Islet of Langerhans (tissue), 1 donor: ENCODE results near the gene MYO10.

Experiments
- FAIRE-seq: peaks from one replicate; lab custom pipeline; 2011; peaks lifted over from hg19 to GRCh38; lab: Jason Lieb, UNC

MYO10 gene

DNA sequence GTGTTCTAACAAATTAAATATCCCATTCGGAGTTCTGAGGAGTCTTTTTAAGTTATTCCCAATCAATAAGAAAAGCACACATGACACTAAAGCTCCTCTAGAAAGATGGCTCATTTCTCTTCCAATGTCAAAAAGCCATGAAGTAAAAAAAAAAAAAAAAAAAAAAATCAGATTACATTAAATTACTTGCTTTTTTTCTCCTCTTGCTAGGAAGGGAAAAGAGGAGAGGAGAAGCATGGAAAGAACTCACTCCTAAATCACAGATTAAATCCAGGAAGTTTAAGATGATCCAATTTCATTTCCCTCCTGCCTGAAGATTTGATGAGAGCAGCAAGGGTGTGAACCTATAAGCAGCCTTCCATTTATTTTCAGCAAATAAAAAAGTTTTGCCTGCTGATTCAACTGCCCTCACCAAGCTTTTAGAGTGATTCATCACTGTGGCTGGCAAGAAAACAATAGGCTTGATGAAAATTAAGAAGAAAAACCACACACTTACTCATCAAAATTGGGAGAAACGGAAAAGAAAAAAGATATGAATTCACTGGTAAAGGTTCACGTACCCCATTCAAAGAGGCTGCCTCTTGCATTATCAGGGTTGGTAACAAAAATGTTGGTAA lies 19.7 kb downstream of the MYO10 start:
- no peak for FAIRE-seq

DNA sequence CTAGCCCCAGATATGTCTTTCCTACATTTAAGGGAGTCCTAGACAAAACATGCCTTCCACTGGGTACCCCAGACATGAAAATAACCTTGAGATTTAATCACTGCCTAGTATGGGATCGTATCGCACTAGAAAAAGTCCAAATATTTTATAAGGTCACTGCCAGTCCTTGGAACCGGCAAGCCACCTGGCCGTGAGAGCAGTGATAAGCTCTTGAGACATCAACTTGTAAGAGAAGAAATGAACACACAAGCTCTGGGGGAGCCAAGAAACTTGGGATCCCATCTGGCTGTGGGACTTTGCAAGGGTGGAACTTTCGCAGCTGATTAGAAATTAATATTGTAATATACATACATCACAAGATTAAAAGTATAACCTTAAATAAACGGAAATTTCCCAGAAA lies 21.5 kb downstream of the MYO10 start:
- FAIRE-seq, result no peak

DNA sequence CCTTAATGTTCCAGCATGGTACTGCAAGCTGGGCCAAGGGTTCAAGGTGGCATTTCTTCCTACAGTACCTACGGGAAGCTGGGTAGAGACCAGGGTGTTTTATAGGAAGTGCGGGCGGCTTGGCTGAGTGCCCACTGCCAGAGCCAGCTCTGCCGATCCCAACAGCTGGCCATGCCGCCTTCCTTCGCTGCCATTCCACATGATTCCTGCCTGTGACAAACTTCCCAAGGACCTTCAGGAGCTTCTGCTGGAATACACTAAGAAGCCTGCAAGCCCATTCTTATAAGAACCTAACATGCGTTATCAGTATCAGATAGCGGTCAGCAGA lies 22.0 kb downstream of the MYO10 start:
- no peak for FAIRE-seq

DNA sequence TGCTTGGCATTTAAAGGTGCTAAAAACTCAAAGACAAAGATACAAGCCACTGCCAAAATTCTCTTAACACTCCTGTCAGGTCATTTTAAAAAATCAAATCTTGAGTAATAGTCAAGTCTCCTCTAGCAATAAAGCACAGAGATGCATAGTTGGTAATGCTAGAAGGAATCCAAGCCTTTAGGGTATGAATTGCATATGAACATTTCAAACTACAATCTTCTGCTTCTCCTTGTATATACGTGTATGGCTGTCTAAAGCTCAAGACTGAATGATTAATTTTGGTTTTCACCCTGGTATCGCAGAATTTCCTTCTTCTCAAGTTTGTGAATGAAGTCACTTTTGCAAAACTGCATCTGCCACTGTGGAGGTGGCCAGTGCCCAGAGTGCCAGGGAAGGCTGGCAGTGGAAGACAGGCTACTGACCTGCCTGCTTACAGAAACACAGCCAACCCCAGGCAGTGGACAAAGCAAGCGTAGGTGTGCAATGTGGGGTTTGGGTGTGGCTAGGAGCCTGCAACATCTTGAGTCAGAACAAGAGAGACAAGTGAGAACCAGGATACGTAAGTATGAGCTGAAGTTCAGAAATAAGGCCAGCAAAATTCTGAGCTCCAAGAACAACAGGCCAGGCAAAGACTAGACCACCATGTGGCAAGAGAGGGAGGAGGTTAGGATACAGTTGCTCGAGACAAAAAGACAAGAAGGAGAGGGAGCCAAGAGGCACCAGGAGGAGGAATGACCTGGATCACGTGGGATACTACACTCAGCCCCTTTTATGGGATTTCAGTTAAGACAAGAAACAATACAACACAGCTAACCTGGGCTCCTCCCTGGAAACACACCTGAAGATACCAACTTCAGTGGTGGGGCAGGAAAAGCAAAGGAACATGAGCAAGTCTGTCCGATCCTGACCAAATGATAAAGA lies 22.6 kb downstream of the MYO10 start:
- FAIRE-seq, result no peak

DNA sequence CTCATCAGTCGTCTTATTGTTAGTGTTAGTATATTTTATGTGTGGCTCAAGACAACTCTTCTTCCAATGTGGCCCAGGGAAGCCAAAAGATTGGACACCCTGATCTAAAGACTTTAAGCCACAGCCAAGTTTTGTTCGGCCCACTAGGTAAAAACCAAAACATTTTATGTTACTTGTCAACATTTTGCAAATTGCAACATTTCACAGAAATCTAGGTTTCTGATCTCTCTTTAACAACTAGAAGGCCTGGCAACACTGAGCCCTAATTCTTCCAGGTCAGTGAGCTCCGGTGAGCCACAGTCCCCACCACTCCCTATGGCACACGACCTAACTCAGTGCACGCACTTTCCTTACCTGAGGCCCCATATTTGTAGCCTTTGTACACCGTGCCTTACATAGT lies 24.0 kb downstream of the MYO10 start:
- FAIRE-seq, result no peak

DNA sequence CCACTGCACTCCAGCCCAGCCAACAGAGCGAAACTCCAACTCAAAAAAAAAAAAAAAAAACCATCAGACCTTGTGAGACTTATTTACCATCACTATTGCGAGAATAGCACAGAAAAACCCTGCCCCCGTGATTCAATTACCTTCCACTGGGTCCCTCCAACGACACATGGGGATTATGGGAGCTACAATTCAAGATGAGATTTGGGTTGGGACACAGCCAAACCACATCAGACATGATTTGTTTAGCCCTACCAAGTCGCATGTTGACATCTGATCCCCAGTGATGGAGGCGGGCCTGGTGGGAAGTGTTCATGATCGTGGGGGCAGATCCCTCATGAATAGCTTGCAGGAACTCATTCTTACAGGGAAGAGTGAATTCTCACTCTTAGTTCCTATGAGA lies 26.6 kb downstream of the MYO10 start:
- FAIRE-seq, result no peak

DNA sequence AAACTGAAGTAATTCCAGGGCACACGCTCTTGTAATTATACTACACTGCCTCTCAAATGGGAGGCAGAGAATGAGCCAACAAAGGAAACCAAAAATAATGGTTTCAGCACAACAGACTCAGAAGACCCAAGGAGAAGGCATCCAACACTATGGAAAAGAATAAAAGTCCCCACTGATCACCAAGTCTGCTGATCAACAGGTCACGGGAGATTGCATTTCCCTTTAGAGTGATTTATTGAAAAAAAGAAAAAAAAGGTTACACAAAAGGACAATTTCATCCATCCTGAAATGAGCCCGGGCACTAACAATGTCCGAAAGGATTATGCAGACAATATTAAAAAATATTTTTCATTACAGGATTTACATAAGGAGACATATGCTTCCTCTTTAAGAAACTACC lies 28.8 kb downstream of the MYO10 start:
- FAIRE-seq, result no peak

DNA sequence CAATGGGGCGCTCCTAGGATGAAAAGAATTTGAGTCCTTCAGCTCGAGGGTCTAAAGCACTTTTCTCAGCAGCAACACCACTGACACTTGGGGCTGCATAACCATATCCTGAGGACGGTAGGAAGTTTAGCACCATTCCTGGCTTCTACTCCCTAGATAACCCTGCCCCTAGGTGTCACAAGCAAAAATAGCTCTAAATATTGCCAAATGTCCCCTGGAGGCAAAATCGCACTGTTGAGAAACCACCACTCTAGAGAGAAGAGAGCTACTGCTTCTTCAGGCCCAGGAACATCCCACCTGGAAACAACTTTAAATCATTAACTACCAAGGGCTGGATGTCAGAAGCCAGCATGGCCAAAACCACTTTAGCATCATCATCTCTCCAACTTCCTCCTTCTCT lies 29.8 kb downstream of the MYO10 start:
- FAIRE-seq, result no peak

DNA sequence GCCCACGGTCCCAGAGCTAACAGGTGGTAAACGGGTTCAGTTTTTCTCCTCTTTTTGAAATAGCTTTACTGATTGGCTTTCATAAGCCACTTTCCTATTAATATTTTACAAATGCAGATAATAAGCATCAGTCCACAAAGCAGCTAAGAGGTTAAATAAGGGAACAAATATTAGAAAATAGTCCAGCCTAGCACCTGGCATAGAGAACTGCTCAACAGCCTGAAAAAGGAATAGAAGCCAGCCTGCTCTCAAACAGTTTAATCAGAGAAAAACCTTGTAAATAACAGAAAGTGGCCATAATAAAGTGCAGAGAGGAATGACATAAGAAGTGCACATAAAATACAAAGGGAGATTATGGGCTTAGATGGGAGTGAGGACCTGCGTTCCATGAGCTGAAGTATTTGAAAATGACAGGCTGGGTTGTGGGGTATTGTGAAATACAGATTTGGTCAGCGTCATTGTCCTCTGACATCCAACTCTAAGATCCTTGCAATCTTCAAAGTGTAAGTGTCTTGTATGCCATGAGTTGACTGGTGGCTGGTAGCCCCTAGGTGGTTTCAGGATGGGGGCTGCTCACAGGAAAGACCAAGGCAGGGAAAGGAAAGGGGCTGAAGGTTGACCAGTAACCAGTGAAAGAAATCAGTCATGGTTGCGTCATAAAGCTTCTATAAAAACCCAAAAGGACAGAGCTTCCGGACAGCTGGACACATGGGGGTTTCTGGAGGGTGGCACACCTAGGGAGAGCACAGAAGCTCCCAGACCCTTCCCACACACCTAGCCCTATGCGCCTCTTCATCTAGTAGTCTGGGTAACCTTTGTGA lies 32.4 kb downstream of the MYO10 start:
- FAIRE-seq, result no peak

DNA sequence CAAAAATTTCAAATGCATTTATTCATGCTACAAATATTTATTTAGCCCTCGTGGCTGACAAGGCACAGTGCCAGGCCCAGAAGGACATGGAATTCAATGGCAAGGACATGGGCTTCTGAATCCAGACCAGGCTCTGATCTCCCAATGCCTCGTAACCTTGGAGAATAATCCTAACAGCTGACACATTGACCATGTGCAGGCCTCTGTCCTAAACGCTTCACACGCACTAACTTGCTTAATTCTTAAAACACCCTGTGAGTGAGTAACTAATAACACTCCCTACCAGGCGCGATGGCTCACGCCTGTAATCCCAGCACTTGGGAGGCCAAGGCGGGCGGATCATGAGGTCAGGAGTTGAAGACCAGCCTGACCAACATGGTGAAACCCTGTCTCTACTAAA lies 33.2 kb downstream of the MYO10 start:
- no peak for FAIRE-seq

DNA sequence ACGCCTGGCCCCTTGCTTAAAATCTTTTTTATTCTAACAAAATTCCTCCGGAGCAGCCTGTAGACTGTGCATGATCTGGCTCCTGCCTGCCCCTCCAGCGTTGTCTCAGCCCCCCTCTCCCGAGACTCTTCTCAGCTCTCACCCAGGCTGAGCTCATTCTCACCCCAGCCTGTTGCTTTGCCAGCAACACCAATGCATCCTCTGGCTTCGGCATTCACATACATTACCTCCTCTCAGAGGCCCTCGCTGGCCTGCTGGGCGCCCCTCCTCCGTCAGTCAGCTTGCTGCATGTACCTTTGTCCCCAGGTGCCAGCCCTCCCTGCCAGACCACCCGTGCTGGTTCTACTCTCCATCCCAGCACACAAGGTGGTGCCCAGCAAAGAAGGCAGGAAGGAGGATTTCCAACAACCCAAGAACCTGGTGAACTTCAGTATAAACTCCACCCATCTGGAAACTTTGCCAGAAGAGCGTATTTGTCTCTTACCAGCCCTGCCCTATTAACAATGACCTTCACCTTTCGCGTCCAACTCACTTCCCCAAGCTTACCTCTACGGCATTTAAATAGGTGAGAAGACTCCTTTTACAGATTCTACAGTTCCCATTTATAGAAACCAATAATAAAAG lies 35.0 kb downstream of the MYO10 start:
- no peak for FAIRE-seq

DNA sequence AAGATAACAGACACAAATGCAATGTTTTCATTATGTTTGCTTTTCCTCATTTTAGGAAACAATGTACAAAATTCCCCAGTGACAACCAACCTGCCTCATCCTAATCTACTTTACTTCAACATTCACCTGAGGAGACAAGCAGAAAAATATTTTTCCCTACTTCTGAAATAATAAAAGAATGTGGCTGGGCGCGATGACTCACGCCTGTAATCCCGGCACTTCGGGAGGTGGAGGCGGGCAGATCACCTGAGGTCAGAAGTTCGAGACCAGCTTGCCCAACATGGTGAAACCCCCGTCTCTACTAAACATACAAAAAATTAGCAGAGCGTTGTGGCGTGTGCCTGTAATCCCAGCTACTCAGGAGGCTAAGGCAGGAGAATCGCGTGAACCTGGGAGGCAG lies 36.9 kb downstream of the MYO10 start:
- no peak for FAIRE-seq

DNA sequence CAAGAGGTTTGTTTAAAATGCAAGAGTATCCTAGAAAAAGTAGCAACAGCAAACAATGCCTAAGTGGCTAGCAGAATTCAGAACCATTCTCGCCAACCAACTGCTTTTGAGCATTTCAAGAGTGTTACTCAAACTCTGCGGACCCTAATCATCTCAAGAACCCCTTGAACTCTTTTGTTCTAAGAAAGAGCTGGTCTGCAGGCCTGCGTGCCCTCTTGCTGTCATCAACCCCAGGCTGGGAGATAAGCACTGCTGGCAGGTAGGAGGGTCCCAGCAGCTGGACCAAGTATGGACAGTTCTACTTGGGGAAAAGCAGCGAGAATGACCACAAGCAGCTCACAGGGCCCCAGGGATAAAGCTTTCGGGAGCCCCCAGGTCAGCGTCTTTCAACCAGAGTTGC lies 38.3 kb downstream of the MYO10 start:
- no peak for FAIRE-seq

DNA sequence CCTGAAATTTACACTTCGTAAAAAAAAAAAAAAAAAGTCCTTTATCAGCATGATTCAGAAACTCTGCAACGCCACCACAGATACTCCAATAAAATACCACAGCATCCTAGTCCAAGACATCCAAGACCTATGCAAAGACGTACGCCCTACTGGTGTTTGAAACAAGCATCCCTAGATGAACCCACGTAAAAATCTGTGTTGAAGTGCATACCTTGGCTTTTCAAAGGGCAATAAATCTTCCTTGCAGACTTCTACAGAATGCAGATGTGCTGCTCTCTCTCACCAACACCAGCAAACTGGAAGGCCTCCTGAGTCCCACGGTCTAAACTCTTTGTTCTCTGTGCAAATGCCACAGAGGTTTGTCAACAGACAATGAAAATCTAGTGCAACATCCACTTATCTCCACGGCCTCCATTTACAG lies 38.8 kb downstream of the MYO10 start:
- FAIRE-seq, result no peak

DNA sequence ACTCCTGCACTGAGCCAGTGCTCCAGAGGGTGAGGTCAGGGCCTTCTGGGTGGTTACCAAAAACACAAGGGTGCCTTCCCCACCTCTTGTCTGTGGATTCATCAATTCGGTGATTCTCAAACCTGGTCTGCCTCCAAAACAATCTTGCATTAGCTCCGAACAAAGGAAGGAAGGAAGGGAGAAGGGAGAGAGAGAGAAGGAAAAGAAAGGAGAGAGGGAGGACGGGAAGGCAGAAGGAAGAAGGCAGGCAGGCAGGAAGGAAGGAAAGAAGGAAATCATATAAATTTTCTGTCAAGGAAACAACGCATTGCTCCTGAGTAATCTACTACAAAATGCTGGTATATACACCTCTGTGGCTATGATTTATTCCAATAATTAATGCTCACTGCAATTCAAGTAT lies 39.3 kb downstream of the MYO10 start:
- FAIRE-seq, result no peak

DNA sequence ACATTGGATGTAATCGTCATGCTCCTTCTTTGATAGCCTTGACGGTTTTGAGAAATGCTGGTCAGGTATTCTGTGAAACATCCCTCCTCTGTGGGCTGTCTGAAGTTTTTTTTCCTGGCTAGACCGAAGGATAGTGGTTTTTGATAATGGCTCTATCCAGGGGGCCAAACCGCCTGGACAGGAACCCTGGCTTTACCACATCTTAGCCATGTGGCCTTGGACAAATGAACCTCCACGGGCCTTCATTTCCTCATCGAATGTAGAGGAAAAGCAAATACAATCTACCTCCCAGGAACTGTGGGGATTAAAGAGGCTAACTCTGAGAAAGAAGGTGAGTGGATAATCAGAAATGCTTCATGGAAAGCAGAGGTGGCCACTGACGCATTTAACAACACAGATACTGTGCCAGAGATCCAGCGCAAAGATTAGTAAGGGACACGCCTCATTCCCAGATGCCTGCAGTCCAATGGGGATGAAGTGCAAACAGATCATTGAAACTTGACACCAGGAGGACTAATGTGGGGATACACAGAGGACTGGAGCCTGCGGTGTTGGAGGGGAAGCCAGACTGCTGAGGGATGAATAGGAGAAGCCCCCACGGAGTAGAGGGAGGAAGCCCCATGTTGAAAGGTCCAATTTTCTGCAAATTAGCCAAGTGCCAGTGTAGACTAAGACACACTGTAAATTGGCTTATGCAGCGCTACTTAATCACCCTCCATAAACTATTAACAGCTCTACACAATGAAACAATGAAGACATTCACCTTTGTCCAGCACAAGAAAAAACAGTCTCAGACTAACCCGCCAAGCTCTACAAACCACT lies 41.6 kb downstream of the MYO10 start:
- FAIRE-seq, result no peak

DNA sequence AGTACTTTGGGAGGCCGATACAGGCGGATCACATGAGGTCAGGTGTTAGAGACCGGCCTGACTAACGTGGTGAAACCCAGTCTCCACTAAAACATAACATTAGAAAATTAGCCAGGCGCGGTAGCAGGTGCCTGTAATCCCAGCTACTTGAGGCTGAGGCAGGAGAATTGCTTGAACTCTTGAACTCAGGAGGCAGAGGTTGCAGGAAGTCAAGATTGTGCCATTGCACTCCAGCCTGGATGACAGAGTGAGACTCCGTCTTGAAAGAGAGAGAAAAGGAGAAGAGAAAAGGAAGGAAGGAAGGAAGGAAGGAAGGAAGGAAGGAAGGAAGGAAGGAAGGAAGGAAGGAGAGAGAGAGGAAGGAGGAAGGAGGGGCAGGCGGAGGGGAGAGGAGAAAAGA lies 45.1 kb downstream of the MYO10 start:
- FAIRE-seq, result no peak

DNA sequence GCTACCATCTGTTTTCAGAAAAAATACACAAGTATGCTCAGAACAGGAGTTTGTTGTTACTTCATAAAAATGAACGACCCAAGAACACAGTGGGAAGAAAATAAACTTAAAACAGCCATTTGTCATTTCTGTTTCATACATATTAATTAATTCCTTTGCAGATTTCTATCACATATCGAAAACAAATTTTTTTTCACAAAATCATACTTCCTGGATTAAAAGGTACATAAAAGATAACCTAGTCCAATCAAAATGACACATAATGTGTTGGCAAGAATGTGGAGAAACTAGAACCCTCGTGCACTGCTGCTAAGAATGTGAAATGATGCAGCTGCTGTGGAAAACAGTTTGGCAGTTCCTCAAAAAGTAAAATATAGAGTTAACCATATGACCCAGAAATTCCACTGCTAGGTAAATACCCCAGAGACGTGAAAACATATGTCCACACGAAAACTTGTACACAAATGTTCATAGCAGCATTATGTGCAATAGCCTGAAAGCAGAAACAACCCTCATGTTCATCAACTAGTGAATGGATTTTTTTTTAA lies 46.0 kb downstream of the MYO10 start:
- FAIRE-seq, result no peak

DNA sequence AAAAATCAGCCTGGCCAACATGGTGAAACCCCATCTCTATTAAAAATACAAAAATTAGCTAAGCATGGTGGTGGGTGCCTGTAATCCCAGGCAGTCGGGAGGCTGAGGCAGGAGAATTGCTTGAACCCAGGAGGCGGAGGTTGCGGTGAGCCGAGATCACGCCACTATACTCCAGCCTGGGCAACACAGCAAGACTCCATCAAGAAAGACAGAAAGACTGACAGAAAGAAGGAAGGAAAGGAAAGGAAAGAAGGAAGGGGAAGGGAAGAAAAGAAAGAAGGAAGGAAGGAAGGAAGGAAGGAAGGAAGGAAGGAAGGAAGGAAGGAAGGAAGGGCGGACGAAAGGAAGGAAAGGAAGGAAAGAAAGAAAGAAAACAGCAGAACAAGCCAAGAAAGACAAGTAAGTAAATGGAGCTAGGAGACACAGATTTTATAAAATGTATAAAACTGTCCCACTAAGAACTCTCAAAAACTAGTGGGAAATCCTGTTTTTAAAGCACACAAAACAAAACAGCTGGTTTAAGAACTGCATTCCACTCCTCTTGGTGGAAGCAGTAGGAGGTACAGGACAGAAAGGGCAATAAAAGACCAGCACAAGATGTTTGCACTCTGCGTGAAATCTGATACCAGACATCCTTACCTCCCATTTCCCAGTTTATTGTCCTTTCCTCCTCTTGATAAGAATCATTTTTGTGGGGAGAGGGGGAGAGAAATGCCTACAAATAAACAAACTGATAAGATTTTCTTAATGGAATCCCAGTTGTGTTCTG lies 46.7 kb downstream of the MYO10 start:
- FAIRE-seq, result no peak

DNA sequence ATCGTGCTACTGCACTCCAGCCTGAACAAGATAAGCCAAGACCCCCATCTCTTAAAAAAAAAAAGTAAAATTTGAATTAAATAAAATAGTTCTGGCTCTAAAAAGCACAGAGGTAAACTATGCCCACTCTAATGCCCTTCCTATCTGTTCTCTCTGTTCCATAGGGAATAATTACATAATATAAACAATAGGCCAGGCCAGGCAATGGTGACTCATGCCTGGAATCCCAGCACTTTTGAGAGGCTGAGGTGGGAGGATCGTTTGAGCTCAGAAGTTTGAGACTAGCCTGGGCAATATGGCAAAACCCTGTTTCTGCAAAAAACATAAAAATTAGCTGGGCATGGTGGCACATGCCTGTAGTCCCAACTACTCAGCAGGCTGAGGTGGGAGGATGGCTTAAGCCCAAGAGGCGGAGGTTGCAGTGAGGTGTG lies 47.4 kb downstream of the MYO10 start:
- no peak for FAIRE-seq
